Pancreas (tissue), 10 donors: Measurements from ENCODE around the gene GRIN2A. TPM values are rescaled to one million over a fixed set of nuclear protein-coding genes. Genes with fewer than 3 reads are reported as not detected.

Source experiments
- ATAC-seq, 4 donors: fragments of 200-7000 bp; cut with Tn5 transposase; one replicate each; pipeline versions ENCODE4 v1.8.0 to v1.9.1; 2020; ENCODE audit warnings: mild to moderate bottlenecking in 4 of 4, moderate library complexity in 4 of 4
- DNase-seq, 6 donors: peaks; one replicate each; pipeline ENCODE4 v3.0.0-alpha.2; 2020
- FAIRE-seq: peaks from 2 replicates; lab custom pipeline; 2012; peaks lifted over from hg19 to GRCh38; lab: Jason Lieb, UNC
- H3K27ac ChIP-seq, 4 donors: fragments of 200-600 bp; sonication (generic); 1 replicate in 3 of 4; 2 replicates in 1 of 4; pipeline versions ENCODE4 v1.5.0 to v1.8.0; 2020
- H3K27me3 ChIP-seq, 4 donors: fragments of 200-600 bp; one replicate each; pipeline ENCODE4 v1.8.0; 2021
- H3K36me3 ChIP-seq, 3 donors: fragments of 200-600 bp; sonication (generic) in 1 of 3; one replicate each; pipeline versions ENCODE4 v1.5.0 to v1.8.0; 2020 to 2021
- H3K4me1 ChIP-seq, 3 donors: fragments of 200-600 bp; one replicate each; pipeline ENCODE4 v1.8.0; 2021
- H3K4me3 ChIP-seq, 4 donors: fragments of 200-600 bp; sonication (generic) in 2 of 4; one replicate each; pipeline versions ENCODE4 v1.5.0 to v1.8.0; 2020 to 2021
- H3K9me3 ChIP-seq, 4 donors: fragments of 200-600 bp; one replicate each; pipeline ENCODE4 v1.8.0; 2021
- WGBS, 2 donors: extraction: QIAGEN DNeasy Blood & Tissue Kit; methylation state at CpG; one replicate each; pipeline ENCODE4 v1.1.7; 2013; 5-methylcytosine and 5-hydroxymethylcytosine counted together
- intact Hi-C, 3 donors: fragments of 100-400 bp; cut with DNase I; formaldehyde crosslinking; loops; one replicate each; pipeline versions ENCODE4 v1.11.1 to v1.14.2; 2022
- polyA plus RNA-seq, 2 donors: library from polyadenylated mRNA; stranded (reverse); fragments of 200-250 nt; gene quantifications; one replicate each; pipeline ENCODE4 v1.2.3, GENCODE V29; 2013
- total RNA-seq, 6 donors: library from RNA; stranded (reverse); fragmentation: NEBNext Ultra II Directional in 4 of 6; extraction: Animal tissue kit (Norgen Biotek cat#: 25700) in 4 of 6; gene quantifications; one replicate each; pipeline versions ENCODE4 v1.2.1 to v1.2.4, GENCODE V29; 2021 to 2023
- TF ChIP-seq, protein P1 (sequence below), 4 donors: fragments of 200-600 bp; sonication (generic) in 3 of 4; IDR thresholded peaks; one replicate each; pipeline versions ENCODE4 v1.5.0 to v1.8.0; 2021; ENCODE audit warnings: antibody characterized with exemption in 4 of 4
- donor health status: healthy with polysubstance abuse.
- donor health status: DM: no; HTN: no; CAD: no; lungs with moderate emphysema.
- donor health status: DM: no; HTN: no; CAD: no.
- donor health status: control.
- donor health status: control.
- donor health status: Bipolar disorder and iron deficiency.
- donor health status: DM: yes; HTN: yes; CAD: no.
- donor health status: DM: no; HTN: no; CAD: no.
- donor health status: DM: no; HTN: no; CAD: no.
- donor health status: DM: yes; HTN: yes; CAD: no.

GRIN2A gene
- total and polyA plus RNA-seq, 8 donors = 0.09 to 2.2 (median 0.32) TPM

DNA sequence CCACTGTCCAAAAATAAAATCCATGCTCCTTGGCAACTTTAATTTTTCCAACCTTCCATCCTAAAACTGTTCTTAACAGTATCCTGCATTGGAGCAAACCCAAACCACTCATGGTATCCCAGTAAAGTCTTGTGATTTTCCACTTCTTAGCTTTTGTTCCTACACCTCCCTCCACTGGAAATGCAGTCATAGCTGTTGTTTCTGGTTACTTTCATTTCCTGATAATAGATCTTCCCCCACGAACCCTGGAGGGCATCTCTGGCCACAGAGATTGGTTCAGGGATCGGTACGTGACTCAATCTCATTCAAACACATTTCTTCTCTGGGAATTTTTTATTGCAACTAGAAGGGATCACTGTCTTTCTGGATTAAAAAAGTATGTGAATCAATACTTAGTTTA is 276.0 kb downstream of the GRIN2A start:
- DNase-seq (no peak), ATAC-seq (no peak), FAIRE-seq (no peak)
- Histone ChIP-seq H3K9me3 (no peaks in the 10 kb centered on the region), H3K27ac (no peak overlapping the region), H3K4me3 (no peak overlapping the region), H3K36me3 (no peaks in the 10 kb centered on the region), H3K27me3 (peaks cover 0 to 6% (median 0%) of the 10 kb centered on the region in 4 donors), H3K4me1 (no peaks in the 10 kb centered on the region)
- WGBS, 2 donors = 67 to 68% methylated on average over 3 of the region's 3 CpGs
- TF ChIP-seq, protein P1, sequence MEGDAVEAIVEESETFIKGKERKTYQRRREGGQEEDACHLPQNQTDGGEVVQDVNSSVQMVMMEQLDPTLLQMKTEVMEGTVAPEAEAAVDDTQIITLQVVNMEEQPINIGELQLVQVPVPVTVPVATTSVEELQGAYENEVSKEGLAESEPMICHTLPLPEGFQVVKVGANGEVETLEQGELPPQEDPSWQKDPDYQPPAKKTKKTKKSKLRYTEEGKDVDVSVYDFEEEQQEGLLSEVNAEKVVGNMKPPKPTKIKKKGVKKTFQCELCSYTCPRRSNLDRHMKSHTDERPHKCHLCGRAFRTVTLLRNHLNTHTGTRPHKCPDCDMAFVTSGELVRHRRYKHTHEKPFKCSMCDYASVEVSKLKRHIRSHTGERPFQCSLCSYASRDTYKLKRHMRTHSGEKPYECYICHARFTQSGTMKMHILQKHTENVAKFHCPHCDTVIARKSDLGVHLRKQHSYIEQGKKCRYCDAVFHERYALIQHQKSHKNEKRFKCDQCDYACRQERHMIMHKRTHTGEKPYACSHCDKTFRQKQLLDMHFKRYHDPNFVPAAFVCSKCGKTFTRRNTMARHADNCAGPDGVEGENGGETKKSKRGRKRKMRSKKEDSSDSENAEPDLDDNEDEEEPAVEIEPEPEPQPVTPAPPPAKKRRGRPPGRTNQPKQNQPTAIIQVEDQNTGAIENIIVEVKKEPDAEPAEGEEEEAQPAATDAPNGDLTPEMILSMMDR (IDR thresholded peaks at IDR 0.05) = no peak
- intact Hi-C loops = no loop called here

DNA sequence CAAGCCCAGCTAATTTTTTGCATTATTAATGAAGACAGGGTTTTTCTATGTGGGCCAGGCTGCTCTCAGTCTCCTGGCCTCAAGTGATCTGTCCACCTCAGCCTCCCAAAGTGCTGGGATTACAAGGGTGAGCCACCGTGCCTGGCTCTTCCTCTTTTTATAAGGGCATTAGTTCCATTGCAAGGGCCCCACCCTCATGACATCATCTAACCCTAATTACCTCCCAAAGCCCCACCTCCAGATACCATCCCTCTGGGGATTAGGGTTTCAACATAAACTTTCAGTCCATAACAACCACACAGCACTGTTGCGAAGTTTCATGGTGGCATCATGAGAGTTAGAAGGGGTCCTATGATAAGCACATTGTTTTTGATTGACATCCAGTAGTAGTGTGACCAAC is 277.7 kb downstream of the GRIN2A start:
- Histone ChIP-seq H3K27me3 (peaks cover 0 to 6% (median 0%) of the 10 kb centered on the region in 4 donors), H3K4me3 (no peak overlapping the region), H3K9me3 (no peaks in the 10 kb centered on the region), H3K4me1 (no peaks in the 10 kb centered on the region), H3K36me3 (no peaks in the 10 kb centered on the region), H3K27ac (no peak overlapping the region)
- TF ChIP-seq, protein P1 (IDR thresholded peaks at IDR 0.05) = no peak
- WGBS, 2 donors = 88 to 89% methylated on average over 2 of the region's 2 CpGs
- no peak for ATAC-seq
- FAIRE-seq = no peak
- intact Hi-C loops = no loop called here
- no peak for DNase-seq

DNA sequence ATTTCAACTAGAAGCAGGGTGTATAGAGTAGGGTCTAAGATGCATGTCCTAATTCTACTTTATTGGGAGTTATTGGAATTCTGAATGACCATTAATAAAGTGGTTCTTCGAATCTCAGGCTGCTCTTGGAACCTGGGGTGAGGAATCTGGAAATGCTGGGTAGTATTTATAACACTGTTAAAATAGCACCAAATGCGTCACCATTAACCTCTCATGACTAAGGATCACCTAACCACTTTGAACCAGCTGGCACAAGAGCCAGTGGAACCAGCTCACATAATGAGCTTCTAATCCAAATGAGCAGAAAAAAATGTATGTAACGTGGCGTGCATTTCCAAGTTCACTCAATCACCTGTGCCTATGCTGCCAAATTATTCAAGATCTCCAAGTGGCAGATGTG is 281.7 kb downstream of the GRIN2A start:
- H3K36me3 ChIP-seq = no peaks in the 10 kb centered on the region
- H3K27me3 ChIP-seq = peaks cover 0 to 5% (median 0%) of the 10 kb centered on the region in 4 donors
- H3K4me1 ChIP-seq = no peaks in the 10 kb centered on the region
- TF ChIP-seq, protein P1 (IDR thresholded peaks at IDR 0.05) = no peak
- no peaks in the 10 kb centered on the region for H3K9me3 ChIP-seq
- H3K27ac ChIP-seq = no peak overlapping the region
- WGBS, 2 donors = 55 to 56% methylated on average over 4 of the region's 4 CpGs
- H3K4me3 ChIP-seq = no peak overlapping the region
- no peak for ATAC-seq
- intact Hi-C loops = no loop called here
- DNase-seq = no peak
- no peak for FAIRE-seq

DNA sequence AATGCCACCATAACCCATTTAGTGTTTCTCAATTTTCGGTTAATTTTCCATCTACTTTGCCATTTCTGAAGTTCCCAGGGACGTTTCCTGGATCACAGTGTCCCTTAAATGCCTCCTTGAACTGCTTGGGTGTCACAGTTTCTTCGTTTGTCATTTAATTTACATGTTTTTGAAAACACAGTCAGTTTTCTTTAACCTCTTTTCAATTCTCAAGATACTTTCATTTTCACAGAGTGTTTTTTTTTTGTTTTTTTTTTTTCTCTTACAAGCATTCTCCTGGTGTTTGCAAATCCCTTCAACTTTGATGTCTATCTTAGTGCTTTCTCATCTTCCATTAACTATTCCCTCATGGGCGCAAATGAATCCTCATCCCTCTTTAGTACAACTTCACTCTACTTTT is 283.7 kb downstream of the GRIN2A start:
- H3K9me3 ChIP-seq = no peaks in the 10 kb centered on the region
- H3K27me3 ChIP-seq = no peaks in the 10 kb centered on the region
- FAIRE-seq = no peak
- 49 to 60% methylated on average over 4 of the region's 4 CpGs for WGBS, 2 donors
- no peak for ATAC-seq
- H3K27ac ChIP-seq = no peak overlapping the region
- H3K36me3 ChIP-seq = no peaks in the 10 kb centered on the region
- H3K4me1 ChIP-seq = no peaks in the 10 kb centered on the region
- TF ChIP-seq, protein P1 (IDR thresholded peaks at IDR 0.05) = no peak
- DNase-seq = no peak
- H3K4me3 ChIP-seq = no peak overlapping the region
- intact Hi-C loops = no loop called here

DNA sequence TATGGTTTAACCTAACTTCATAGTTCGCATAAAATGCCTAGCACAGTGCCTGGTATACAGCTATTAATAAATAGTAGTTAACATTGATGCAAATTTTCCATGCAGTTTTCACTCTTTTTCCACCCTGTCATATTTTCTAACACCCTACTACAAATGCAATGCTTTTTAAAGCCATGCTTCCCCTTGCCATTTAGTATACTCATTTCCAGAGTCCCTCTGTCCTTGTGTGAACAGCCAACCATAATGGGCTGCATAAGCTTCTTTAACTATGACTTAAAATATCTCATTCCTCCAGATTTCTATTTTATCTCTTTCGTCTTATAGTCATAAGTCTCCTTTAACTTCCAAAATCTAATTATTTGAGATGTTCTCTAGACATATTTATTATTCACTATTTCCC is 284.1 kb downstream of the GRIN2A start:
- 64 to 76% methylated on average over 2 of the region's 2 CpGs for WGBS, 2 donors
- Histone ChIP-seq H3K9me3 (no peaks in the 10 kb centered on the region), H3K4me1 (no peaks in the 10 kb centered on the region), H3K27ac (no peak overlapping the region), H3K27me3 (peaks cover 0 to 2% (median 0%) of the 10 kb centered on the region in 4 donors), H3K36me3 (no peaks in the 10 kb centered on the region), H3K4me3 (no peak overlapping the region)
- ATAC-seq = no peak
- FAIRE-seq = no peak
- intact Hi-C loops = no loop called here
- DNase-seq = no peak
- TF ChIP-seq, protein P1 (IDR thresholded peaks at IDR 0.05) = no peak
